ENCODE data around the gene FGFR1OP2.

The FGFR1OP2 gene

GRCh38 chr12:27001663-27002062 is 63.4 kb downstream of the FGFR1OP2 start:
- no peak for DNase-seq (ENCODE audit: low read depth in 1 of 2, low spot score in 1 of 2)

DNA sequence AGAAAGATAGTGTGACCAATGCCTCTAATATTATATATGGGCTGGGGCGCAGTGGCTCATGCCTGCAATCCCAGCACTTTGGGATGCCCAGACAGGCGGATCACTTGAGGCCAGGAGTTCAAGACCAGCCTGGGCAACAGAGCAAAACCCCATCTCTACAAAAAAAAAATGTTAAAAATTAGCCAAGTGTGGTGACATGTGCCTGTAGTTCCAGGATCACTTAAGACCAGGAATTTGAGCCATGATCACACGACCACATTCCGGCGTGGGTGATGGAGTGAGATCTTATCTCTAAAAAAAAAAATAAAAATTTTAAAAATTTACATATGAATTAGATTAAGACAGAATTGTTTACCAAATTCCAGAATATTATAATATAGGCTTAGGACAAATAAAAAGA is 63.9 kb downstream of the FGFR1OP2 start:
- no peak for DNase-seq (ENCODE audit: low read depth in 1 of 2, low spot score in 1 of 2)

- DNase-seq (ENCODE audit: low read depth in 1 of 2, low spot score in 1 of 2): no peak
These were observed 65.4 kb downstream of the FGFR1OP2 start for GRCh38 chr12:27003421-27004381.

DNA sequence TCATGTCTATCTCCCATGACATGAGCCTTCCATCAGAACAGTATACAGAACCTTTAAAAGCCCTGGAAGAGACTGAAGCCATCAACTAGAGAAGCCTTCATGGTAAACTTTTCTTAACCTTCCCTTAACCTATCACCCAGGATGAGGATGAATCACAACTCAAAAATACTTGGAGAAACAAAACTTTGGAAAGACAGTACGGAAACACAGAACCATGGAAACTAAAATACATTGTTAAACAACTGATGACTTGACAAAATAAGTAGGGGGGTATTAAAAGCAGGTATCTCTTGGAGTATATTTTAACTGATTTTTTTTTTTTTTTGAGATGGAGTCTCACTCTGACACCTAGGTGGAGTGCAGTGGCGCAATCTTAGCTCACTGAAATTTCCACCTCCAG is 67.2 kb downstream of the FGFR1OP2 start:
- DNase-seq (ENCODE audit: low read depth in 1 of 2, low spot score in 1 of 2): no peak

- DNase-seq (ENCODE audit: low read depth in 1 of 2, low spot score in 1 of 2): no peak
These were observed 68.7 kb downstream of the FGFR1OP2 start for GRCh38 chr12:27006797-27007467.

- DNase-seq (ENCODE audit: low read depth in 1 of 2, low spot score in 1 of 2): no peak
These were observed 69.8 kb downstream of the FGFR1OP2 start for GRCh38 chr12:27008081-27008480.

DNA sequence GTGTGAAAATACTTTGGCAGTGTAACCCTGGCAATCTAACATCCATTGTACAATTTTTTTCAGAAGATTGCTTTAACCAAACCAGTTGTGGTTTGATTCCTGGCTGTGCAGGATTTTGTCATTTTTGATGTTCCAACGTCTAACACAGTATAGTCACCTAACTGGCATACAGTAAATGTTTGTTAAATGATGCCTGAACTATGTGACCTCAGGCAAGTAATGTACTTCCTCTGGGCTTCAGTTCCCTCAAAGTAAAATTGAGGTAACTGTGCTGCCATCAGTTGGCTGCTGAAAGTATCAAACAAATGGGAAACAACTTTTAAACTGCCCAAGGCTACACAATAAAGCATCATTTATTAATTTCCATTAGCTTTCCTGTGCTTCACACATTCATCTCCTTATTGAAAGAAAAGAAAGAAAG is 71.6 kb downstream of the FGFR1OP2 start:
- DNase-seq (ENCODE audit: low read depth in 1 of 2, low spot score in 1 of 2): no peak

DNA sequence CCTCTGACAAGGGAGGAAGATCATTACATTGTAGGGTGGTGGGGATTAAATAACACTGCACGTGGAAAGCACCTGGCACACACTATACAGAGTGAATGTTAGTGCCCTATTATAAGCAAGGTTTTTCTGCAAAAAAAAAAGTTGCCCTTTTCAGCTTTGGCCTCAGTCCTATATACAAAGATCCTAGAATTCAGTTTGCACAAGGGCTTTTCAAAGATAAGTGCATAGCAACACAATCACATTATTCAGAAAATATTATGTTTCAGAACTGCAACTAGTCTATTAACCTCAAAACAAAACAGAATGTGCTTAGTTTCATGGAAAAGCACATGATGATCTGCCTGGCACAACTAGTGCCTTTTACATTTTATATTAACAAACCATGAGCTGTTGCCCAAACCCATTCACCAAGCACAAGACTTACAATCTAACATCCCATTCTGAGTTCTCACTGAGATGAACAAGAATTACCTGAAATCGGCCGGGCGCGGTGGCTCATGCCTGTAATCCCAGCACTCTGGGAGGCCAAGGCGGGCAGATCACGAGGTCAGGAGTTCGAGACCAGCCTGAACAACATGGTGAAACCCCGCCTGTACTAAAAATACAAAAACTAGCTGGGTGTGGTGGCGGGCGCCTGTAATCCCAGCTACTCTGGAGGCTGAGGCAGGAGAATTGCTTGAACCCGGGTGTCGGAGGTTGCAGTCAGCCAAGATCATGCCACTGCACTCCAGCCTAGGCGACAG is 74.1 kb downstream of the FGFR1OP2 start:
- DNase-seq (ENCODE audit: low read depth in 1 of 2, low spot score in 1 of 2): no peak

- DNase-seq (ENCODE audit: low read depth in 1 of 2, low spot score in 1 of 2): no peak
These were observed 74.6 kb downstream of the FGFR1OP2 start for GRCh38 chr12:27012982-27013255.

DNA sequence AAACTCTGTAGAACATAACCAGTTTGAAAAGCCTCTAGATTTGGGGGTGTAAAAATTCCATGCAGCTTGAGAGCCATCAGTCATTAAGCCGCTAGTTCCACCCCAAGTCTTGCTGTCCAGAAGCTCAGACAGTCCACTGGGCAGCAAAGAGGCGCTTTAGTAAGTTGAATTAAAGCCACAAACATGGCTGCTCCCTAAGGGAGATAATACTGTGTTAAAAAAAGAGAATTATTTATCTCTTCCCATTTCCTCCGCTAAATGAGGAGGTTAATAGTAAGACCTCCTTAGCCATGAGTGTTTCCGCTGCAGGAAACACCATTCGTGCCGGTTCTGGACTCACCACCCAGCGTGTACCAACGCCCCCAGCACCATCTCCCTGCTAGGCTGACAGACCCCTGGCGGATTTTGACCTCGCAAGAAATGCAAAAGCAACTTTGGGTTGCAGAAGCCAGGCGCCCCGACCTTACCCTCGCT is 75.4 kb downstream of the FGFR1OP2 start:
- DNase-seq (ENCODE audit: low read depth in 1 of 2, low spot score in 1 of 2): peak in 1 of 2 donors; percentile 10

DNA sequence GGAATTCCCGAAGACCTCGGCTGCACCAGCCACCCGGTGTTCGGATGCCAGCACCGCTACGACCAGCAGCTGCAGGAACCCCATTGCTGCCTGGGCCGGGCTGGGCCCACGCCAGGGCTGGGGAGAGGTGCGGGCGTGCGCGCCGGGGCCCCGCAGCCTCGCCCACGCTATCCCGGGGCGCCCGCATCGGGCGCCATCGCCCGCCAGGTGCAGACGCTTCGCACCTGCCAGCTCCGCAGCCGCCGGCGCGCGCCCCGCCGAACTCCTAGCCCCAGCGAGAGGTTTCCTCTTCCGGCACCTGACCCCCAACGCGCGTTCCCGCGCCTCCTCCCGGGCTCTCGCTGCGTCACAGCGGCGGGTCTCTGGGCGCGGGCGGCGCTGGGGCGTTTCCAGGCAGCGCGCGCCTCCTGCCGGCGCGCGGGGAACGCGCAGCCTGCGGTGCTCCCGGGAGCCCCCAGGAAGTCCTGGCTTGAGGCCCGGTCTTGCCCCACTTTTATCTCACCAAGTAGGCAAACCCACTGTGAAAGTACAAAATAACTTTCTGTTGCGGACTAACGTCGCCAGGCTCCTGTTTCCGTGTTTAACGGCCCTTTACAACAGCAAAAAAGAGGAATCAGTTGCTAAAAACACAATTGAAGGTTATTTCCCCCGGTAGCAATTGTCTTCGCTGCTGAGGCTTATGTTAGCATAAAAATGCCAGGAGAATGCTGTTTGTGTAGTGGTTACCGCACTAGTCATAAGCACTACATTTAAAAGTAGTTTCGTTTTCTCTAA is 76.0 kb downstream of the FGFR1OP2 start, which contains the start of gene TM7SF3:
TSS of gene TM7SF3 (minus strand) at position 300 of the 774 bp plus-strand sequence. CDS start at position 84, 216 bp downstream.
- DNase-seq (ENCODE audit: low read depth in 1 of 2, low spot score in 1 of 2): peak; percentile 84 to 93

GRCh38 chr12:27014859-27015729 is 76.8 kb downstream of the FGFR1OP2 start:
- DNase-seq (ENCODE audit: low read depth in 1 of 2, low spot score in 1 of 2): no peak

- no peak for DNase-seq (ENCODE audit: low read depth in 1 of 2, low spot score in 1 of 2)
These were observed 77.4 kb downstream of the FGFR1OP2 start for GRCh38 chr12:27015730-27016076.

Measured in activated CD4-positive, alpha-beta T cell treated with anti-CD3 and anti-CD28 coated beads, Interleukin-2, amount 50 U/mL, for 24 hours (primary cell).